HG03469 (cell line): ENCODE measurements around the gene WFDC1.

Experiments used
- ATAC-seq: cut with Tn5 transposase; IDR thresholded peaks from one replicate; pipeline ENCODE4 v1.9.1; 2021; ENCODE audit warnings: mild to moderate bottlenecking, moderate library complexity, moderate number of reproducible peaks; ENCODE audit not compliant: unreplicated experiment

WFDC1 gene

DNA sequence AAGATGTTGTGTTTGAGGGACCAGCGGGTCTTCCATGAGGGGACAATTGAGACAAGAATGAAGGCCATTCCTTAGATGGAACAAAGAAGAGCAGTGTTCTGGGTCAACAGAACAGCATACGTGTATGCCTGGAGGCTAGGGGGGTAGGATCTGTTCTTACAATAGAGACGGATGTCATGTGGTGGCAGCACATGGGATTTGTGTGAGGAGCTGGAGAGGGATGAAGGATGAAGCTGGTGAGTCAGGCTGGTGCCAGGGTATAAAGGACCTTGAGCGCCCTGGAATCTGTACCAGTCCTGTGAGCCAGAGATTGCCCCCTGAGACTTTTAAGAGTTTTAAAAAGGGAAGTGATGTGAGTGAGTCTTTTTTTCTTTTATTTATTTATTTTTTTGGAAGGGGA, 22.8 kb upstream of the WFDC1 start:
- ATAC-seq, result no peak

- ATAC-seq, result no peak
Observed at GRCh38 chr16:84272740-84273320, 21.8 kb upstream of the WFDC1 start.

- no peak for ATAC-seq
Observed at GRCh38 chr16:84274515-84274914, 20.2 kb upstream of the WFDC1 start.

GRCh38 chr16:84275585-84276151, 19.0 kb upstream of the WFDC1 start:
- ATAC-seq, result no peak

- no peak for ATAC-seq
Observed at GRCh38 chr16:84277244-84277823, 17.3 kb upstream of the WFDC1 start.

DNA sequence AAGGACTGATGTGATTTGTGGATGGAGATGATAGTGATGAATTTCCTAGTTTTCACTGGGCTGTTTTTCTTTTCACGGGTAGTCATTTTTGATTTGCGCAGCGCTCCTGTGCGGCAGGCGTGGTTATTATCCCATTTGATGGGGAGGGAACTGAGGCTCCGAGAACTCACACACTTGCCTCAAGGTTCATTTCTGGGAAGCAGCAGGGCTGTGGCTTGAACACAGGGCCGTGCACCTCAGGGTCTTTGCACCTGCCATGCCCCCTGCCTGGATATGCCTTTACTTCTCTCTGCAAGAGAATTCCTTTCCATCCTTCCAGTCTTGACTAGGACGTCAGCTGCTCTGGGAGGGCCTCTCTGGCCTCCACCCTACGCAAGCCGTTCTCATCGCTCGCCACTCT, 16.3 kb upstream of the WFDC1 start:
- ATAC-seq, result no peak

DNA sequence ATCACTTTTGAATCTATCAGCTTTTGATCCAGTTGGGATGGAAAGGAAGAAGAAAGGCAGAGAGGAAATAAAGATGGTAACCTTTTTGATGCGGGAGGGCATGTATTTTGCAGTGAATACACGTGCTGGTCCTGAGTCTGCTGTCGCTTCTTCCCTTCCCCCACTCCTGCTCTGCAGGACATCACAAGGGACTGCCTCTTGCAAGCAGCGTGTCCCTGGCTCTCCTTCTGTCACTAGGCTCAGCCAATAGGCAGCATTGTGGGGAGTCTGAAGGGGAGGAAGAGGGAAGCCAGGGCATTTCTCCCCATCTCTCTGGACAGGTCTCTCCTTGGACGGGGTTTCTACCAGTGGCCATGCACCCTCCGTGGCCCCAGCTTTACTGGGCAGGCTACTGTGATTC, 15.7 kb upstream of the WFDC1 start:
- no peak for ATAC-seq

GRCh38 chr16:84279881-84280280, 14.8 kb upstream of the WFDC1 start:
- ATAC-seq, result no peak

DNA sequence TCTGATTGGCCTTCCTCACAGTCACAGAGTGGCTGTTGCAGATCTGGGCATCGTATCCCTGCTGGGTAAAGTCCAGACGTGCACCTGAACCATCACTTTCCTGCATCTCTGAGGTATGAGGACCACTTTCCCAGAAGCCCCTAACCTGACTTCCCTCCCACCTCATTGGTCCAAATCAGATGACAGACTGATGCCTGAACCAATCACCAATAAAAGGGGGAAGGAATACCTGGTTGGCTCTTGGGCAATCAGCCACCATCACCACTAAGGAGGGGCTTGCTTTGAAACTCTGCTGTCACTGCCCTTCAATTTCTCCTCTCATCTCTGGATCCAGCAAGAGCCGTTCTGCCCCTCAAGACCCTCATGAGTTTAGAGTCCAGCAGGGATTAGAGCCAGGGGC, 13.6 kb upstream of the WFDC1 start:
- ATAC-seq, result no peak

- no peak for ATAC-seq
Observed at GRCh38 chr16:84282533-84282932, 12.1 kb upstream of the WFDC1 start.

- no peak for ATAC-seq
Observed at GRCh38 chr16:84283314-84284153, 11.1 kb upstream of the WFDC1 start.

GRCh38 chr16:84284154-84284722, 10.4 kb upstream of the WFDC1 start:
- ATAC-seq, result no peak

DNA sequence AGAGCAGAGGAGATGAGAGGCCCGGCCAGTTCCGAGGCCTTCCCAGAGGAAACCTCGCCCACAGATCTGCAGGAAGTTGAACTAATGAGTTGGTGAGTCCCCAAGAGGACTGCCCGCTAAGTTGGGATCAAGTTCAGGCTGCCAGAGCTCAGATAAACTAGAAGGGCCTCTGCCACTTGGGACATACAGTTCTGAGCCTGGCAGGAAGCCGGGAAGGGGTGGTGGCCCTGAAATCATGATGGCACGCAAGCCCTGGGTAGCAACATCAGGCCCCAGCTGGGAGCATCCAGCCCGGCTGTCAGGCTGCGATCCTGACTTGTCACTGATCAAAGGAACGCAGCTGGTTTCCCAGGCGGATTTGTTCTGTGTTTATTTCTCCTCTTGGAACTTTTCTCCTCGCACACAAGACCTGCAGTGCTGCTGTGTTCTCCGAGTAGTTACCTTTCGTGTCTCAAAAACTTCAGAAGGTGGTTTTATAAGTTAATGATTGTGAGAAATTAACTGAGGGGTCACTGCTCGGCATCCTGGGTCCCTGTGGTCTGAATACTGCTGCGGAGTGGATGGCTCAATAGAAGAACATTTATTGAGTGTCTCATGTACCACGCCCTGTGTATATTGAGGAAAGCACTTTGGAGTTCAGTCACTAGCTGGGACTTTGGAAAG, 8.0 kb upstream of the WFDC1 start:
- ATAC-seq, result no peak

DNA sequence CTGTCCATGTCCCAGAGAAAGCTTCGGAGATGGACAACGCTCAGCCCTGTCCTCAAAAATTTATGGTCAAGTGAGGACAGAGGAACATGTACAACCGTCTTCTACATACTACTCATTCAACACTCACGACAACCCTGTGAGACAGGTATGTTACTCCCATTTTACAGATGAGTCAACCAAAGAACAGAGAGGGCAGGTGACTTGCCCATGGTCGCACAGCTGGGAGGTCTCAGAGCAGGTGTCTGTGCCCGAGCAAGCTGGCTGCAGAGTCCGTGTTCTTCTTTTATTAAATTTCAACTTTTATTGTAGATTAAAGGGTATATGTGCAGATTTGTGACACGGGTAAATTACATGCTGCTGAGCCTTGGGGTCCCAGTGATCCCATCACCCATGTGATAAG, 5.8 kb upstream of the WFDC1 start:
- ATAC-seq, result no peak

DNA sequence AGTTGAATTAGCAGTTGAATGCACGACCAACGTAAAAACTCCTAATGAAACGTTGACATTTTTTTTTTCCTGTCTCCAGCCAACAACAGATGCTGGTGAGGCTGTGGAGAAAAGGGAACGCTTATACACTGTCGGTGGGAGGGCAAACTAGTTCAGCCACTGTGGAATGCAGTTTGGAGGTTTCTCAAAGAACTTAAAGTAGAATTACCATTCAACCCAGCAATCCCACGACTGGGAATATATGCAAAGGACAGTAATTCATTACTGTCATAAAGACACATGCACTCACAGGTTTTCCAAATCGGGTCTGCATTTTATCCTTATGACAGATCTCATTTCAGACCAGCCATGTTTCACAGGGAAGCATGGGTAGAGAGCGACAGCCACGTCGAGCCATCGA, 3.5 kb upstream of the WFDC1 start:
- ATAC-seq, result no peak

DNA sequence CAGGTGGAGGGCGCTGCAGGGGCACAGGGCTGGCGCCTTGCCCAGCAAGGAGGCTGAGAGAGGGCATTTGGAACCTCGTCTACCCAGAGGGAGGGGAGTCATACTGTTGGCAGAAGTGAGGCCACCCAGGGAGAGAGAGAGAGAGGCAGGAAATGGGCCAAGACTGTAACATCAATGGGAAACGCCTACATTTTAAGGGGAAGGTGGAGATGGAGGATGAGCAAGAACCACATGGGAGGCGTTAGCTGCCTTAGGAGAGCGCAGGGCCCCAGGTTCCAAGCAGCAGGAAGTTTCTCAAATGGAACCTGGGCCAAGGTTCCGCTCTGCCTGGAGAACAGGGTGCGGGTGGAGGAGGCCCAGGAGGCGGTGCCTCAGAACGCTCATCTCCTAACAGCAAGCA, 2.7 kb upstream of the WFDC1 start:
- ATAC-seq, result no peak

DNA sequence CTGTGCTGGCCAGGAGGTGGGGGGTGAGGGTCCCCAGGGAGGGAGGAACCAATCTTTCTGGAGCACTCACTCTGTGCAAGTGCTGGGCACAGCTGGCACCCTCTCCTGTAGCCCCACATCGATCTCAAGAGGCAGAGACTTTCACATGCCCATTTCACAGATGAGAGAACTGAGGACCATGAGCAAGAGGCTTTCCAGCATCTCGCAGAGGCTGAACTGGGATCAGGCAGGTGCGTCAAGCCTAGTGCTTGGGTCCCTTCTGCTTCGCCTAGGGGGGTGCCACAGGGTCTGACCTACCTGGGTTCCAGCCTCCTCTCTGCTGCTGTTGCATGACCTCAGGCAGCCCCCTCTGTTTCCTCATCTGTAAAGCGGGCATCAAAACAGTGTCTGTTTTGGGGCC, 1.3 kb upstream of the WFDC1 start:
- ATAC-seq, result no peak

DNA sequence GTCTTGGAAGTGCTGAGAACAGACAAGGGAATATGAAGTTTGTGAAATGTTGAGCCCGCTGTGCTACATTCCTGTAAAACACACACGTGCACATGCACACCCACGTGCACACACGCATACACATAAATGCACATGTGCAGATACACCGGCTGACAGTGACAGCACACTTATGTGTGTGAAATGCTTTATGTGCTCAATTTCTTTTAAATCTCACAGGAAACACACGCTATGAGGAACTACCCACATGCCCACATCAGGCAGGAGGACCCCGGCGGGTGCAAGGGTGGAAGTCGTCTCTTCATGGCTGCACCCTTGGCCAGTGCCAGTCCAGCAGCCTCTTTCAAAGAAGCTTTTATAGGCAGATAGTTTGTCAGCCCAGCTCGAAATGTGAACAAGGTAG, 561 bp upstream of the WFDC1 start:
- ATAC-seq, result no peak

DNA sequence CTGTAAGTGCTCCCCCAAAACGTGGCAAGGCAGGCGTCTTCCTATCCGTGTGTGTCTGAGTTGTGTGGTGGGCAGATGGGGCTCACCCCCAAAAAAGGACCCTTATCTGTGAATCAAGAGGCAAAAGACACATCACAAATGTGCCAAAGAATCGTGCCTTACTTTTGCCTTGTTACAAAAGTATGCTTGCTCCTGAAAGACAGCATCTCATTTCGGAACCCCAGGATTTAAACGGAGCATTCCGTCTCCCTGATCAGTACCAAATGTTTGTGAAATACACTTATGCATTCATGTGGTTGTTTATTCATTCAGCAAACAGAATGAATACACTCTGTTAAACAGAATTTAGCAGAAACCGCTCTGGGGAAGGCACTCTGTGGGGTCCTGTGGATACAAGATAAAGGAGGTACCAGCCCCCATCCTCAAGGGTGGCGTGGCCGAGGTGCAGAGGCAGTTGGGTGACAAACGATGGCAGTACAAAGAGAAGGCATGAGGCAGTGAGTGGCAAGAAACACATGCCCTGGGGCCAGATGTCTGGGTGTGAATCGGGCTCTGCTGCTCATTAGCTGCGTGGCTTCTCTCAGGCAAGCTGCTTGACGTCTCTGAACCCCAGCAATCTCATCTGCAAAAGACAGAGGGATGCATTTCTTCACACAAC, 654 bp downstream of the WFDC1 start:
- ATAC-seq, result no peak

- ATAC-seq, result no peak
Observed at GRCh38 chr16:84298376-84298899, 3.8 kb downstream of the WFDC1 start.
